ENCODE results near the gene TERF2IP.

TERF2IP gene

DNA sequence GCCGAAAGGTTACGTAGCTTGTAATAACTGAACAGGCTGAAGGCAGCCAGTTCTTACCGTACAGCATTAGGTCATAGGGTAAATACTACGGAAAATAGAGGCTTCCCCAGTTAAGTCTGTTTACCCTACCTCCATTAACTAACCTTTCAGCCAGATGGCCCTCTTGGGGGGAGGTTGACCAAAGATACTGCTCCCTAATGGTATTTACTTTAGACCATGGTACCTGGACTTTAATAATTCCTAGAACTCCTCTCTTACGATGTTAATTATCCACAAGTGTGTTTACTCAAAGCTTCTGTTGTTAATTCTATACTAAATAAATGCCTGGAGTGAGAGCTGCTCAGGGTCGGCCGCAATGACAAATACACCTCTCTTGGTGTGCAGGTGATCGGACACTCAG is 14.7 kb upstream of the TERF2IP start:
- in situ Hi-C loops (cut with HindIII; ENCODE audit: low sequenced_read_pairs) = no loop called here

DNA sequence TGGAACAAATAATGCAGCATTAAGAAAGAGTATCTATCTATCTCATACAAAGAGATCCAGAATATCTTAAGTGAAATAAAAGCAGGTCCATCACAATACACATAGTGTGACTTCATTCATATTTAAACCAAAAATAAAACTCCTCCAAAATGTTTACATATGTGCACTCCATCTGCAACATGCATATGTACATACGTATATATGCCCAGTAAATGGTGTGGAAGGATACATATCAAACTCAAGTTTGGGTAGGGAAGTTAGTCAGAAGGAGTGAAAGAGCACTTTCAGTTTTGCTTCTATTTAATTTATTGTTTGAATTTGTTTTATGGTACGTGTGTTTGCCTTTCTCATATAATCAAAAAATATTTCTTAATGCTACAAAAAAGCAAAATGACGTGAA is 12.5 kb upstream of the TERF2IP start:
- in situ Hi-C loops (cut with HindIII; ENCODE audit: low sequenced_read_pairs) = no loop called here

DNA sequence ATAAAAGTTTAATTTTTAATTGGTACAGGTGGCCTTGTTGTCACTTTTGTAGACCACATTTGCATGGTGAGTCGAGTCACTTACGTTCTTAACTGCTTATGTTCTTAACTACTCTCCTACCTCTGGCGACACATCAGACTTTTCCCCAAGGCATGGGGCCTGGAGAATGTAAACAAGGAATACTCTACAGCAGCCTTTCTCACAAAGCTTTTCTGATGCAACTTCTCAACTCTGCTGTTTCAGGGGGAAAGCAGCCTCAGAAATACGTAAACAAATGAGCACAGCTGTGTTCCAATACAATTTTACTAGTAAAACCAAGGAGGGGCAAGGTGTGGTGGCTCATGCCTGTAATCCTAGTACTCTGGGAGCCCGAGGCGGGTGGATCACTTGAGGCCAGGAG is 7.0 kb upstream of the TERF2IP start:
- in situ Hi-C loops (cut with HindIII; ENCODE audit: low sequenced_read_pairs) = no loop called here

DNA sequence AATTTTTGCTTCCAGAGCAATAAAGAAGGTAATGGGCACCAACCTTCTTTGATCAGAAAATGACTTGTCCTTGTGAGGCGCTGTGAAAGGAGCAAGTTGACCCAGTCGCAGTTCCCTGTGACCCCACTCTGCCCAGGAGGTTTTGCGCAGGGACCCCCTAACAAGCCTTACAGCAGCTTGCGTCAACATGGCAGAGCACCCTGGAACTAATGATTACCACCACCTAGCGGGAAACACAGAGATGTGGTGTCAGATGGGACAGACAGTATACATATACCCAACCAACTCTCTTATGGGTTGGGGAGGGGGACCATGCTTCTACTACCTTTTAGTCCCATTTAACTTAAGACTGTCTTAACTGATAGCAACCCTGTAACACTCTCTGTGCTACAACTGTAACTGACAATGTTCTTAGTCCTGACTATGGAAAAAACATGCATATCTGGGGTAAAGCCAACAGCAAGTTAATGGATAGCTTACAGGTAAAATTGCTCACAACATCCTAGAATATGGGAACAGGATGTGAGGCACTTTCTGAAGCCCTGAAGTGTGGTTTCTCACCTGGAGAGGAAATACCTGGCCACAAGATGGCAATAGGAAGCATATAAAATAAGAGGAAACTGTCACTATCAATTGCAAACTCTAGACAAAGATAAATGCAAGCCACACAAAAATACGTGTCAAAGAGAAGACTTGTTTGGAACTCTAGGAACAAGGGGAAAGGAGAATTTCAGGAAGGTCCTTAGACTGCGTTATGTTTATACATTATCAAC is 3.1 kb upstream of the TERF2IP start:
- in situ Hi-C loops (cut with HindIII; ENCODE audit: low sequenced_read_pairs) = no loop called here

DNA sequence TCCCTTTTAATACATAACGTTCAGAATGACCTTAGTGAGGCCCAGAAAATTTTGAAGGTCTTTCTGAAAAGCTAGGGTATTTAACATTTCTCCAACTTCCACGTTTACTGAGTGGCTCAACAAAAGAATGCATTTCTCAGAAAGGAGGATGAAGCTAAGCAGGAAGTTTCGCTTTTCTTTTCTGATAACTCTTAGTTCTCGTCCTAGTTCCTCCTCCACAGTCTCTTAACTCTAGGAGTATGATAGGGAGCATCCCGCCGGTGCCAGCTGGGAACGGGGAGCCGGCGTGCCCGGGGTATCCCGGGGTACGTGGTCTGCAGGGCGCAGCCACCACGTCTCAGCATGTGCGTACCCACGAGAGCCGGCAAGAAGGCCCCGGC is 471 bp upstream of the TERF2IP start:
- in situ Hi-C loops (cut with HindIII; ENCODE audit: low sequenced_read_pairs) = no loop called here

GRCh38 chr16:75648265-75649076 is 898 bp downstream of the TERF2IP start:
- in situ Hi-C loops (cut with HindIII; ENCODE audit: low sequenced_read_pairs) = no loop called here

- in situ Hi-C loops (cut with HindIII; ENCODE audit: low sequenced_read_pairs) = no loop called here
Measured at GRCh38 chr16:75653922-75654321, 6.3 kb downstream of the TERF2IP start.

DNA sequence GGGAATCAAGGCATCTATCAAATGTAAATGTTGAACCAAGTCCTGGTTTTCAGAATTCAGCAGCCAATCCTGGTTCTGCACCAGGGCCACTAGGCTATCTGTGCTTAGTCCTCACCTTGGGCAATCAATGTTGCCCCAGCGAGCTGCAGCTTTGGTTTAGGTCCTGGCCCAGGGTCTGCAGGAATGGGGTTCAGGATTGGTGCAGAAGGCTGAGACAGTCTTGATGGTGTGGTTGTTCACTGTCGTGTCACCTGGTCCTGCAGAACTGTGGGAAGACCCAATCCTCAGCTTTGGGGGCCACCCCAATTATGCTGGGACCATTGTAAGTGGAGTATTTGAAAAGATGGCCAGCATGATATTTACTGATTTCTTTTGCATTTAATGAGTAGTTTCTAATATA is 10.6 kb downstream of the TERF2IP start:
- in situ Hi-C loops (cut with HindIII; ENCODE audit: low sequenced_read_pairs) = loop anchor here (5.0 kb wide), 1 partner anchor 54 kb away; no protein-coding TSS in a partner anchor

DNA sequence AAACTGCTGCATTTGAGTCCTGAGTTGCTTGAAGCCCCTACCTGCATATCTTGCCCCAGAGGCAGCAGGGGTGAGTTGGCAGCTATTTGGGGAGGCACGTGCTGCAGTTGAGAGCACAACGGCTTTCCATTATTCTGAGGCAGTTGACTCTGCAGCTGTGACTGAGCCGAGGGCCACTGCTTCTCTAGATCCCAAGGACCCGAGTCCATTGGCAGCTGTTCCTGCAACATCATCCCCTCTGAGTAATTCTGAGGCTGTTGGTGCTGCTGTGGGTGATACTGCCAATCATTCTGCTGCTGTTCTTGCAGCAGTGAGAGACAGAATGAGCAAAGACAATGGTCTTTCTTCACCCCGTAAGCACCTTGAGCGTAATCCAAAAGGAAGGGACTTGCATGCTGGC is 12.7 kb downstream of the TERF2IP start:
- in situ Hi-C loops (cut with HindIII; ENCODE audit: low sequenced_read_pairs) = no loop called here

DNA sequence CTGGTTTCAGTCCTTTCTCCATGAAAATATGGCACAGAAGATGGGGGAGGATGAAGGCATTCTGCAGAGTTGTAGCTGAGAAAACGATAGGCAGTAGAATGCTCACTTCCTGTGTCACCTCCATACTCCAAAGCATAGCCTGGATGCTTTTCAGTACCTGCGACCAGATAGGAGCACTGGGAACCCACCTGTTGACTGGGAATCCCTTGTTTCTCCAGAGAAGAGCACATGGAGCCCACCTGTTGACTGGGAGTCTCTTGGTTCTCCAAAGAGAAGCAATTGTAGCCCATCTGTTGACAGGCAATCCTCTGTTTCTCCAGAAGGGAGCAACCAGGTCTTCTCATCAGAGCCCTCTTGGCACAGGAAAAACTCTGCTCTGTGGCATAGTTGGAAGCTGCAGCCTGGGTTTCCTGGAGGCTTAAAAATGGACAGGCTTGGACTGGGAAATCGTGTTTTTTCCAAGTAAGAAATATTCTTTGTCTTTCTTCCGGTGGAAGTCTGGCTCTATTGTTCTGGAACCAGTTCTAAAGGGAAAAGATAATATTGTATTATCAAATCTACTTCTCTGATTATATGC is 13.2 kb downstream of the TERF2IP start:
- in situ Hi-C loops (cut with HindIII; ENCODE audit: low sequenced_read_pairs) = no loop called here

- in situ Hi-C loops (cut with HindIII; ENCODE audit: low sequenced_read_pairs) = no loop called here
Measured at GRCh38 chr16:75667503-75667902, 19.9 kb downstream of the TERF2IP start.

DNA sequence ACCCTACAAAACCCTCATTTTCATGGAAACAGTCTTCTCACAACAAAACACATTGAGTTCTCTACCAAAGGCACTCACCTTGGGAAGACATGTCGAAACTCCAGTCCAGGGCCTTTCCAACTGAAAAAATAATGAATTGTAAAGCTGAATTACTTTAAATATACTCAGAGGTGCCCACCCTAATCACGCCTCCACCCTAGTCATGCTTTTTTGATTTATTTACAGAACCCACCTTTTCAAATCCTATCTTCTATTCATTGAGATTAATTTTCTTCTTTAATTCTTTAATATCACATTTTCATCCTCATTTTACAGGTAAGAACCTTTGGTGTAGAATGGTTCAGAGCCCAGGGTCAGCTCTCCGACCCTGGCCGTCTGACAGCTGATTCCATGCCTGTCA is 29.3 kb downstream of the TERF2IP start, which contains the start of gene CPHXL2:
Gene CPHXL2, minus strand, starts transcription at position 101 of the 400 bp plus-strand sequence. Its CDS starts 10 bp downstream, at position 91.
- in situ Hi-C loops (cut with HindIII; ENCODE audit: low sequenced_read_pairs) = no loop called here

DNA sequence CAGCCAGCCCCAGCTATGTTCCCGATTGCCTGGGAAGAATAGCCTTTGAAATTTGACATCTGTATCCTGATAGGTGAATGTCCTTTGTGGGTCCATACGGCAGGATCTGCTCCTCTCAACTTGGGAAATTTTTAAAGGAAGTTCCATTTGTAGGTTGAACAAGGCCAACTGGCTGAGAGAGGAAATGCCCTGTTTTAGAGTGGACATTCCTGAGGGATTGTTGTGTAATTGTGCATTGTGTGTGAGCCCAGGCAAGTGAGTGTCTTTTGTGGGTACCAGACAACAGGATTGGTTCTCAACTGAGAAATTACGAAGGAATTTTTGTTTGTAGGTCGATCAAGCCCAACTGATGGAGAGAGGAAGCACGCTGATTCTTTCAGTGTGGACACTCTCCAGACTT is 31.8 kb downstream of the TERF2IP start:
- in situ Hi-C loops (cut with HindIII; ENCODE audit: low sequenced_read_pairs) = no loop called here

- in situ Hi-C loops (cut with HindIII; ENCODE audit: low sequenced_read_pairs) = no loop called here
Measured at GRCh38 chr16:75682308-75682707, 34.7 kb downstream of the TERF2IP start.

DNA sequence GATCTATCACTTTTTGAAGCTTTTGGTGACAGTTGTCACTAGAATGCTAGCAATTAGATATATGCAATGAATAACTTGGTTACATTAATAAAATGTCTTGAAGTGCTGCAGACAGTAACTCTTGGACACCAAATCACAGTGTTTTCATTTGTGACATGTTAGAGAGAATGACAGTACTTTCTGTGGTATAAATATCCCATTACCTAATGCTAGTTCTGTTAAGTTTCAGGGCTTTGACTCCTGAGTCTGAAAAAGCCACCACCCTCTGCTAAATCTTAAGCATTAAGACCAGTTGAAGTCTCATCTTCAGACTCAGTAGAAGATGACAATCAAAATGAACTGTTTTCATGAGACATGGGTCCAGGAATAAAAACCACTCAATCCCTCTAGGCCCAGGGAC is 39.8 kb downstream of the TERF2IP start:
- in situ Hi-C loops (cut with HindIII; ENCODE audit: low sequenced_read_pairs) = no loop called here

DNA sequence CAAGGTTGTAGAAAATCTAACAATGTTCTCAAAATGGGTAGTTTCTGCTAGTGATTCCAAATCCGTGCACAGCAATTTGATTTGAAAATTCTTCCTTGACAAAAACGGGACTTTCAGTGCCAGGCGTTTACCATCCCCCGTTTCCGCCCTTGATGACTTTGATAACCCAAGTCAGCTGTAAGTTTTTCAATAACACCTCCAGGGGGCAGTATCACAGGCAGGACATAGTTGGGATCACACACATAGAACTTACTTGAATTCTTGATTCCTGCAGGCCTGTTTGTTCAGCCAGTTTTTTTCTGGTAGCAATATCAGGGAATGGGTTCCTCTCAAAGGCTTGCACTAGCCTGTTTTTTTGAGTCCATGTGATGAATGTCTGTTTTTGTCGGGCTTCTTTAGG is 48.1 kb downstream of the TERF2IP start:
- in situ Hi-C loops (cut with HindIII; ENCODE audit: low sequenced_read_pairs) = no loop called here

GRCh38 chr16:75697571-75697970 is 50.0 kb downstream of the TERF2IP start:
- in situ Hi-C loops (cut with HindIII; ENCODE audit: low sequenced_read_pairs) = no loop called here

DNA sequence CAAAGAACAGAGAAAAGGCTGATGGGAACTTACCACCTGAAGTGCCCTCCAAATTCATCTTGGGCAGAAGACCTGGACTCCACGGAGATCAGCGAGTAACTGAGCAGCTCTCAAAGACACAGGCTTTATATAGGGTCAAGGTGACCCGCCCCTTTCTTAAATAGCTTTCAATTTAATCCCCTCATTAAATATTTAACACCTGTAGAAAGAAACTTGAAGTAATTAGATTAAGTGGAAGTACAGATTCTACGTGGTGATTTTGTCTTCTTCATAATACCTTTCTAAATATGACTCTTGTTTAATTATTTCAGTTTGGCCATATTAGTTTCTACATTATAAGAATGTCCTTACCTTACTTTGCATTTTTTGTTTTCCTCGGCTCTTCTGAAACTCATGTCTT is 53.8 kb downstream of the TERF2IP start, which contains the start of gene DUXB:
Gene DUXB, minus strand, starts transcription at position 101 of the 400 bp plus-strand sequence. Its CDS starts 43 bp downstream, at position 58.
- in situ Hi-C loops (cut with HindIII; ENCODE audit: low sequenced_read_pairs) = no loop called here

GRCh38 chr16:75702242-75702641 is 54.7 kb downstream of the TERF2IP start:
- in situ Hi-C loops (cut with HindIII; ENCODE audit: low sequenced_read_pairs) = no loop called here

- in situ Hi-C loops (cut with HindIII; ENCODE audit: low sequenced_read_pairs) = no loop called here
Measured at GRCh38 chr16:75703306-75703705, 55.7 kb downstream of the TERF2IP start.
